H1 (cell line): ENCODE measurements around the gene LEMD1. TPM values are rescaled to one million over a fixed set of nuclear protein-coding genes. Genes with fewer than 3 reads are reported as not detected.

Source experiments
- CTCF ChIA-PET: fragments of 300-600 bp; sonication (Branson Sonifier 250); formaldehyde crosslinking; loops from one replicate; lab custom pipeline; 2021; ENCODE audit not compliant: partially characterized antibody; lab: Charles Lee
- POLR2A ChIA-PET: fragments of 300-600 bp; sonication (Branson Sonifier 250); formaldehyde crosslinking; loops from one replicate; lab custom pipeline; 2021; ENCODE audit warnings: inconsistent platforms; ENCODE audit not compliant: partially characterized antibody; lab: Charles Lee
- DNase-seq, 2 experiments: peaks; one replicate each; pipeline versions ENCODE4 v3.0.0 to v3.0.0-alpha.2; 2010 to 2022; ENCODE audit warnings: low spot score in 2 of 2, low read depth in 1 of 2, mixed read lengths in 1 of 2
- FAIRE-seq: peaks from 2 replicates; lab custom pipeline; 2011; peaks lifted over from hg19 to GRCh38; lab: Jason Lieb, UNC
- H2AFZ ChIP-seq: 2 replicates; pipeline ENCODE4 v1.8.1; 2012; ENCODE audit warnings: low read length, inconsistent platforms
- H2AK5ac ChIP-seq: 2 replicates; pipeline ENCODE4 v1.6.1; 2013; ENCODE audit warnings: low read depth, low read length
- H2BK120ac ChIP-seq: replicated peaks from 2 replicates; pipeline ENCODE3; 2013; ENCODE audit warnings: low read depth, low read length, inconsistent platforms
- H2BK12ac ChIP-seq: 2 replicates; pipeline ENCODE4 v1.6.1; 2013; ENCODE audit warnings: low read depth, low read length
- H2BK15ac ChIP-seq: 2 replicates; pipeline ENCODE4 v1.6.1; 2013; ENCODE audit warnings: low read length
- H2BK20ac ChIP-seq: 2 replicates; pipeline ENCODE4 v1.6.1; 2013; ENCODE audit warnings: low read length
- H2BK5ac ChIP-seq: 2 replicates; pipeline ENCODE4 v1.6.1; 2013; ENCODE audit warnings: low read depth, low read length
- H3K14ac ChIP-seq: 2 replicates; pipeline ENCODE4 v1.6.1; 2013; ENCODE audit warnings: inconsistent platforms; ENCODE audit not compliant: insufficient read length
- H3K18ac ChIP-seq: 2 replicates; pipeline ENCODE4 v1.6.1; 2013; ENCODE audit warnings: low read length; ENCODE audit errors: extremely low read depth
- H3K23ac ChIP-seq: 2 replicates; pipeline ENCODE4 v1.6.1; 2013; ENCODE audit warnings: inconsistent platforms; ENCODE audit not compliant: insufficient read length
- H3K23me2 ChIP-seq: 2 replicates; pipeline ENCODE4 v1.6.1; 2013; ENCODE audit warnings: low read depth, low read length
- H3K27ac ChIP-seq: 2 replicates; pipeline ENCODE4 v1.6.1; 2011; ENCODE audit warnings: low read depth, low read length, inconsistent platforms
- H3K27me3 ChIP-seq, 4 experiments: replicated peaks in 1 of 4; 1 replicate in 1 of 4; 2 replicates in 3 of 4; pipeline versions ENCODE4 v1.6.1 to v1.8.1; 2011 to 2013; ENCODE audit warnings: low read length in 3 of 4, mild to moderate bottlenecking in 3 of 4, inconsistent platforms in 2 of 4, mixed read lengths in 2 of 4, moderate library complexity in 1 of 4; ENCODE audit not compliant: control insufficient read depth in 3 of 4, insufficient read depth in 3 of 4; ENCODE audit errors: extremely low read depth in 1 of 4
- H3K36me3 ChIP-seq, 4 experiments: 2 replicates each; pipeline versions ENCODE4 v1.6.1 to v1.8.1; 2011 to 2013; ENCODE audit warnings: mild to moderate bottlenecking in 4 of 4, low read length in 3 of 4, moderate library complexity in 2 of 4, control low read depth in 1 of 4, inconsistent platforms in 1 of 4; ENCODE audit not compliant: insufficient read depth in 4 of 4, control insufficient read depth in 2 of 4
- H3K4ac ChIP-seq: replicated peaks from 2 replicates; pipeline ENCODE3; 2013; ENCODE audit warnings: low read length, low read depth, mixed read lengths, inconsistent platforms; ENCODE audit not compliant: insufficient read length
- H3K4me1 ChIP-seq, 4 experiments: replicated peaks in 1 of 4; 1 replicate in 1 of 4; 2 replicates in 3 of 4; pipeline versions ENCODE4 v1.6.1 to v1.8.1; 2011 to 2013; ENCODE audit warnings: low read length in 3 of 4, inconsistent platforms in 2 of 4, mixed read lengths in 1 of 4; ENCODE audit not compliant: insufficient read depth in 4 of 4, control insufficient read depth in 3 of 4
- H3K4me2 ChIP-seq, 2 experiments: 2 replicates each; pipeline versions ENCODE4 v1.6.1 to v1.8.1; 2011 to 2013; ENCODE audit warnings: low read depth in 2 of 2, low read length in 2 of 2, control low read depth in 1 of 2, inconsistent platforms in 1 of 2, mild to moderate bottlenecking in 1 of 2; ENCODE audit not compliant: insufficient read depth in 1 of 2
- H3K4me3 ChIP-seq, 4 experiments: fragments of 200-600, 300-600 bp in 1 of 4; sonication (generic), shearing (Covaris generic), sonication (Bioruptor Twin) in 1 of 4; 2 replicates each; pipeline versions ENCODE4 v1.5.1 to v1.8.1; 2011 to 2016; ENCODE audit warnings: low read length in 4 of 4, low read depth in 3 of 4, control low read depth in 2 of 4, inconsistent platforms in 2 of 4, mild to moderate bottlenecking in 2 of 4, mixed read lengths in 1 of 4, moderate library complexity in 1 of 4; ENCODE audit not compliant: insufficient read depth in 2 of 4; ENCODE audit errors: extremely low read depth in 1 of 4
- H3K56ac ChIP-seq: replicated peaks from 2 replicates; pipeline ENCODE3; 2013; ENCODE audit warnings: low read depth, mild to moderate bottlenecking, mixed read lengths, low read length, inconsistent platforms; ENCODE audit not compliant: insufficient read length
- H3K79me1 ChIP-seq: 2 replicates; pipeline ENCODE4 v1.6.1; 2013; ENCODE audit warnings: low read depth, low read length, control low read depth
- H3K79me2 ChIP-seq, 2 experiments: 2 replicates each; pipeline versions ENCODE4 v1.6.1 to v1.8.1; 2012 to 2013; ENCODE audit warnings: low read length in 2 of 2, mild to moderate bottlenecking in 2 of 2, inconsistent platforms in 1 of 2; ENCODE audit not compliant: insufficient read depth in 2 of 2, control insufficient read depth in 1 of 2
- H3K9ac ChIP-seq, 4 experiments: replicated peaks in 1 of 4; 1 replicate in 1 of 4; 2 replicates in 3 of 4; pipeline versions ENCODE4 v1.6.1 to v1.8.1; 2011 to 2013; ENCODE audit warnings: low read depth in 3 of 4, low read length in 3 of 4, control low read depth in 2 of 4, mild to moderate bottlenecking in 2 of 4, moderate library complexity in 2 of 4, inconsistent platforms in 1 of 4; ENCODE audit errors: extremely low read depth in 1 of 4
- H3K9me3 ChIP-seq, 2 experiments: 2 replicates each; pipeline versions ENCODE4 v1.6.1 to v1.8.1; 2012 to 2013; ENCODE audit warnings: mild to moderate bottlenecking in 2 of 2, moderate library complexity in 2 of 2, control low read depth in 1 of 2, inconsistent platforms in 1 of 2, low read depth in 1 of 2, low read length in 1 of 2, mixed read lengths in 1 of 2; ENCODE audit not compliant: insufficient read depth in 2 of 2
- H4K20me1 ChIP-seq, 2 experiments: replicated peaks in 1 of 2; 2 replicates each; pipeline versions ENCODE3 to v1.8.1; 2011 to 2013; ENCODE audit warnings: inconsistent platforms in 2 of 2, low read length in 2 of 2, mild to moderate bottlenecking in 1 of 2; ENCODE audit not compliant: insufficient read depth in 2 of 2, control insufficient read depth in 1 of 2
- H4K5ac ChIP-seq: 2 replicates; pipeline ENCODE4 v1.6.1; 2013; ENCODE audit warnings: low read length, low read depth, mixed read lengths, inconsistent platforms; ENCODE audit not compliant: insufficient read length
- H4K8ac ChIP-seq: 2 replicates; pipeline ENCODE4 v1.8.0; 2013; ENCODE audit warnings: mild to moderate bottlenecking, moderate library complexity, low read length, inconsistent platforms; ENCODE audit not compliant: insufficient read depth; ENCODE audit errors: extremely low read depth
- H4K91ac ChIP-seq: replicated peaks from 2 replicates; pipeline ENCODE3; 2013; ENCODE audit warnings: low read length, mixed read lengths, inconsistent platforms; ENCODE audit not compliant: insufficient read length
- GABPA ChIP-seq: IDR thresholded peaks from 2 replicates; pipeline ENCODE4 v1.6.1; 2011; ENCODE audit warnings: mild to moderate bottlenecking, low read length, moderate library complexity, borderline replicate concordance; ENCODE audit not compliant: insufficient read depth
- NANOG ChIP-seq: IDR thresholded peaks from 2 replicates; pipeline ENCODE4 v1.6.1; 2011; ENCODE audit warnings: low read length, low read depth, mild to moderate bottlenecking, inconsistent platforms; ENCODE audit not compliant: insufficient read depth, poor library complexity, severe bottlenecking
- NRF1 ChIP-seq: IDR thresholded peaks from 2 replicates; pipeline ENCODE4 v1.6.1; 2011; ENCODE audit warnings: mild to moderate bottlenecking, low read depth, low read length, improper control_type of control experiment
- YY1 ChIP-seq: IDR thresholded peaks from 2 replicates; pipeline ENCODE4 v1.6.1; 2011; ENCODE audit warnings: low read depth, mild to moderate bottlenecking, low read length
- WGBS, 2 experiments: shearing (Covaris generic) in 1 of 2; methylation state at CpG; one replicate each; pipeline versions ENCODE4 v1.1.6 to v1.1.7; 2013 to 2015; ENCODE audit warnings: low lambda C conversion rate in 2 of 2, mixed read lengths in 2 of 2, inconsistent platforms in 1 of 2, low coverage in 1 of 2, missing lambda C conversion rate in 1 of 2; ENCODE audit not compliant: insufficient replicate concordance in 2 of 2, insufficient coverage in 1 of 2, insufficient read length in 1 of 2; ENCODE audit errors: extremely low coverage in 1 of 2, missing lambda C conversion rate in 1 of 2; 5-methylcytosine and 5-hydroxymethylcytosine counted together
- polyA plus RNA-seq, 7 experiments: library from polyadenylated mRNA; depleted of rRNA in 3 of 7; stranded (reverse) in 5 of 7; unstranded in 2 of 7; fragments of >200 nt in 5 of 7; fragments of 200-250 nt in 2 of 7; gene quantifications; 1 replicate in 5 of 7; 2 replicates in 1 of 7; 4 replicates in 1 of 7; pipeline versions ENCODE4 v1.2.1 to v1.2.3, GENCODE V29; 2011 to 2013; ENCODE audit warnings: missing spikeins in 2 of 7, mixed read lengths in 2 of 7
- total RNA-seq: library from RNA; stranded (reverse); fragmentation: NEBNext Ultra II Directional; extraction: Animal tissue kit (Norgen Biotek cat#: 25700); gene quantifications from 2 replicates; pipeline ENCODE4 v1.2.1, GENCODE V29; 2021
- TF ChIP-seq, protein P1 (sequence below): IDR thresholded peaks from 2 replicates; pipeline ENCODE4 v1.6.1; 2011; ENCODE audit warnings: low read length, improper control_type of control experiment

LEMD1 gene
- total and polyA plus RNA-seq, 2 of the 8 experiments (the other 6 are each of a cell fraction or from before 2014, with no cell fraction given) = 10.0 to 10.5 TPM

DNA sequence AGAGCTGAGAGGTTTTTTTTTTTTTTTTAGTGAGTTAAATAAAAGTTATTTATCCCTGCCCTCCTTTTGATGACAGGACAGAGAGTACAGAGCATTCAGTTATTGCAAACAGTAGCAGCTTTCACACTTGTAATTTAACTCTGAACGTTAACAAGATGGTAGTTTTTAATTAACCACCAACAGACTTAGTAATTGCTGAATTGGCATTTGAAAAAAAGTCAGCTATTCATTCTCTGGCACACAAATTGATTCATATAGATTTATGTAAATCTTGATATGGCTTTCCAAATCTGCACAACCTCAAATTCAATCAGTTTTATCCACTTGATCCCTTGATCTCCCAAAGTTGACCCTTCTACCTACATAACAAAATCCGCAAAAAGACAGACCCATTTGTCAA, 918 bp downstream of the LEMD1 start:
- no peak overlapping the region for H2BK120ac ChIP-seq
- H4K91ac ChIP-seq = no peak overlapping the region
- no peak overlapping the region for H2BK12ac ChIP-seq
- H2BK15ac ChIP-seq = no peak overlapping the region
- H3K4me3 ChIP-seq = no peak overlapping the region
- no peak overlapping the region for H3K4me2 ChIP-seq
- no peaks in the 10 kb centered on the region for H3K36me3 ChIP-seq
- POLR2A ChIA-PET = interaction anchor here (1.0 kb wide), 1 partner anchor 14 kb away, joined by 3 read pairs; no protein-coding TSS in a partner anchor
- no peak overlapping the region for H3K9ac ChIP-seq
- WGBS, 2 experiments = 86% methylated on average over 2 of the region's 2 CpGs; no CpG with 5 or more reads in 1 of the 2 experiments
- H2AK5ac ChIP-seq = no peak overlapping the region
- H3K4ac ChIP-seq = no peak overlapping the region
- CTCF ChIA-PET = interaction anchor here (0.7 to 21.5 kb wide), 5 partner anchors 8 to 102 kb away, joined by 3 to 479 read pairs (median 146); partner anchors contain the start of gene BLACAT1
- no peak overlapping the region for H2BK20ac ChIP-seq
- no peaks in the 10 kb centered on the region for H3K79me1 ChIP-seq
- no peak overlapping the region for H3K14ac ChIP-seq
- H4K8ac ChIP-seq = no peak overlapping the region
- no peak for TF ChIP-seq NRF1
- TF ChIP-seq YY1 = no peak
- TF ChIP-seq GABPA = no peak
- TF ChIP-seq, protein P1, sequence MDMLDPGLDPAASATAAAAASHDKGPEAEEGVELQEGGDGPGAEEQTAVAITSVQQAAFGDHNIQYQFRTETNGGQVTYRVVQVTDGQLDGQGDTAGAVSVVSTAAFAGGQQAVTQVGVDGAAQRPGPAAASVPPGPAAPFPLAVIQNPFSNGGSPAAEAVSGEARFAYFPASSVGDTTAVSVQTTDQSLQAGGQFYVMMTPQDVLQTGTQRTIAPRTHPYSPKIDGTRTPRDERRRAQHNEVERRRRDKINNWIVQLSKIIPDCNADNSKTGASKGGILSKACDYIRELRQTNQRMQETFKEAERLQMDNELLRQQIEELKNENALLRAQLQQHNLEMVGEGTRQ = no peak
- no peak for TF ChIP-seq NANOG
- H4K20me1 ChIP-seq = no peaks in the 10 kb centered on the region
- no peak overlapping the region for H4K5ac ChIP-seq
- H3K23ac ChIP-seq = no peak overlapping the region
- H3K9me3 ChIP-seq = no peaks in the 10 kb centered on the region
- DNase-seq = no peak
- FAIRE-seq = no peak
- peaks cover 0 to 7% (median 2%) of the 10 kb centered on the region in 4 experiments; a peak in 4 of 7 replicates for H3K4me1 ChIP-seq
- H3K79me2 ChIP-seq = no peaks in the 10 kb centered on the region
- no peaks in the 10 kb centered on the region for H3K27me3 ChIP-seq
- no peaks in the 10 kb centered on the region for H3K23me2 ChIP-seq
- no peak overlapping the region for H3K56ac ChIP-seq
- no peak overlapping the region for H2AFZ ChIP-seq
- no peak overlapping the region for H3K18ac ChIP-seq
- no peak overlapping the region for H2BK5ac ChIP-seq
- H3K27ac ChIP-seq = no peak overlapping the region
